ENCODE data around the gene NINJ1.
"Not testable (repeated sequence)": the region's sequence is repeated elsewhere in the genome, so short reads cannot be mapped to it uniquely, and the experiment has no call there.

NINJ1 gene

DNA sequence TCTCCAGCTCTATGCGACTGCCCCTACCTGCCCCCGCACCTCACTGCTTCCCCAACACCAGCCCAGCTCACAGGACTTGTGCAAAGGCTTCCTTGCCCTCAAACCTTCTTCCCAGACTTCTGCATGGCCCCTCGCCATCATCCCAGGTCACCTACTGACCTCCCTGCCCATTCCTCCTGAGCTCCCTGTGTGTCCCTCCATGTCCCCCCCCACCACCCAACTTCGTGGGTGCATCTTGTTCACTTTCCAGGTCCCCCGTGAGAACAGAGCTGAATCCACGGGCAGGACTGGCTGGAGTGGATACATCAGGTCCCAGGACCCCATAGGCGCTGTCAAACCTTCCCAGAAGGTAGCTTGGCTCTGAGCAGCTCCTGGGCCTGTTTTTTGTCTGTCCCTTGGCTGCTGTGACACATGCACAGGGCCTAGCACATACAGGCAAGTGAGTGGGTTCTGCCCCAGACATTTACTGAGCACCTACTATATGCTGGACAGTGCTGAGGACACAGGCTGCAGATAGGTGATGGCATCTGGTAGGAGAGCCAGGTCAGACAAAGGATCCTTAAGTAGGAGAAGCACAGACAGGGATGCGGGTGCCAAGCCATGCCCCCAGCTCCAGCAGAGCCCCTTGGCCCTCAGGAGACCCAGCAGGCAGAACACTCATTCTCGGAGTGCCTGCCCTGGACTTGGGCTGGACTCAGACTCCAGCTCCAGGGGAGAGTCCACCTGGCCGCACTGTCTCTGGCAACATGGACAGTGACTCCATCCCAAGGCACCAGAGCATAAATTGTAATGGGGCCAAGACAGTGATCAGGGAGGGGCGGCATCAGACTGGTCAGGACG, 15.0 kb downstream of the NINJ1 start:
- DNase-seq (ENCODE audit: low read depth) = no peak

- DNase-seq (ENCODE audit: low read depth) = no peak
Measured at GRCh38 chr9:93117924-93118862, 15.9 kb downstream of the NINJ1 start.

GRCh38 chr9:93117521-93117920, 16.5 kb downstream of the NINJ1 start:
- not testable (repeated sequence) for DNase-seq (ENCODE audit: low read depth)

DNA sequence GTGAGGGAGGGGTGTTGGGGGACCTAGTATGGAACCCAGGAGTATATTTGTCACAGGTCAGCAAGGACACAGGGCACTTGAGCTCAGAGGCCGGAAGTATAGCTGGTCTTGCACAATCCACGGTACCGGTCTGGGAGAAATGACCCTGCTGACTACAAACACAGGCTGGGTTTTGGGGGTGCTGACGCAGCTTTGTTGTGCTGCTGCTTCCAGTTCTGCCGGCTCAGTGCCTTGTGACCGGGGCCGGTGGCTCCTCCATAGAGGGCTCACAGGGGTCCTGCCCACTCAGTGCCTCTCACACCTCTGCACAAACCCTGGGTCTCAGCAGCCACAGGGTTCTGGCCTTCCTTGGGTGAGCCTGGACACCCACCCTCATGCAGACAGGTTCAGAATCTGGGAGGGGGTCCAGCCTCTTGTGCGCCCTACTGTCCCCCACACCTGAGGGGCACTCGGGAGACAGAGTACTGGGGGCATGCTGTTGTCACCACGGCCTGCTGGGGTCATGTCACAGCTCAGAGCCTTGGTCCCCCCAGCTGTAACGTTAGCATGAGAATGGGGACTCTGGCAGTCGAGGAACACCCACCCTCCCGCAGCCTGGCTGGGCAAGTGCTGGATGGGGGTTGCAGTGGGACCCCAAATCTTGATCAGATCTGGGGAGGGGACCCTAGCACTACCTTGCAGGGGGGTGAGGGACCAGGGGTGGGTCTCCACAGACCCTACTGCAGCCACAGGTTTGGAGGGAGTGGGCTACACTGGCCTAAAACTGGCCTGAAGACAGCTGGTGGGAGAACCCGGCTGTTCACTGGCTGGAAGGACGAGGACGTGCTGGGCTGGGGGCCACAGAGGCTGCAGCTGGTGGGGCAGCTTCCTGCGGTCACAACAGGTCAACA, 17.7 kb downstream of the NINJ1 start:
- no peak for DNase-seq (ENCODE audit: low read depth)

DNA sequence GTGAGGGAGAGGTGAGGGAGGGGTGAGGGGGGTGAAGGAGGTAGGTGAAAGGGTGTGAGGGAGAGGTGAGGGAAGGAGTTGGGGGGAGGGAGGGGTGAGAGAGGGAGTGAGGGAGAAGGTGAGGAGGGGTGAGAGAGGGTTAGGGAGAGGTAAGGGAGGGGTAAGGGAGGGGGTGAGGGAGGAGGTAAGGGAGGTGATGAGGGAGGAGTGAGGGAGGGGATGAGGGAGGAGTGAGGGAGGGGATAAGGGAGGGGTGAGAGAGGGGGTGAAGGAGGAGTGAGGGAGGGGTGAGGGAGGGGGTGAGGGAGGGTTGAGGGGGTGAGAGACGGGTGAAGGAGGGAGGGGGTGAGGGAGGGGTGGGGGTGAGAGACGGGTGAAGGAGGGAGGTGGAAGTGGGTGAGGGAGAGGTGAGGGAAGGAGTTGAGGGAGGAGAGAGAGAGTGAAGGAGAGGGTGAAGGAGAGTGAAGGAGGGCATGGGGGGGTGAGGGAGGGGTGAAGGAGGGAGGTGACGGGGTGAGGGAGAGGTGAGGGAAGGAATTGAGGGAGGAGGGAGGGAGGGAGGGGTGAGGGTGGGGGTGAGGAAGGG, 18.5 kb downstream of the NINJ1 start:
- DNase-seq (ENCODE audit: low read depth) = no peak

DNA sequence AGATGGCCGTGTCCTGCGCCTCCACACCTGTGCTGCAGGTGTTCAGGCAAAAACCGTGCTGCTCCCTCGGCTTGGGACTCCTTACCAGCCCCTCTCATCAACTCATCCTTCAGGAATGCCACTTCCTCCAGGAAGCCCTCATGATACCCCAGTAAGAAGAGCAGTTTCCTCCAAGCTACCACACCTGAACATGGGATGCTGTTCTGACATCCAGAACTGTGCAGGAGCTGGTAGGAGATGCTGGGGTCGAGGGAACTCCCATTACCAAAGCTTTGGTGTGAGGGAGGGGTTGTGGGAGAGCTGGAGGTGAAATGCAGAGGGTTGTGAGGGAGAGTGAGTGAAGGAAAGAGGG, 19.1 kb downstream of the NINJ1 start:
- DNase-seq (ENCODE audit: low read depth) = no peak

- DNase-seq (ENCODE audit: low read depth) = no peak
Measured at GRCh38 chr9:93114169-93114983, 19.7 kb downstream of the NINJ1 start.

- no peak for DNase-seq (ENCODE audit: low read depth)
Measured at GRCh38 chr9:93112864-93113389, 21.1 kb downstream of the NINJ1 start.

GRCh38 chr9:93112116-93112863, 21.8 kb downstream of the NINJ1 start:
- DNase-seq (ENCODE audit: low read depth) = no peak

GRCh38 chr9:93111371-93112115, 22.5 kb downstream of the NINJ1 start:
- no peak for DNase-seq (ENCODE audit: low read depth)

GRCh38 chr9:93111001-93111370, 23.1 kb downstream of the NINJ1 start:
- no peak for DNase-seq (ENCODE audit: low read depth)

- DNase-seq (ENCODE audit: low read depth) = no peak
Measured at GRCh38 chr9:93110311-93110855, 23.7 kb downstream of the NINJ1 start.

DNA sequence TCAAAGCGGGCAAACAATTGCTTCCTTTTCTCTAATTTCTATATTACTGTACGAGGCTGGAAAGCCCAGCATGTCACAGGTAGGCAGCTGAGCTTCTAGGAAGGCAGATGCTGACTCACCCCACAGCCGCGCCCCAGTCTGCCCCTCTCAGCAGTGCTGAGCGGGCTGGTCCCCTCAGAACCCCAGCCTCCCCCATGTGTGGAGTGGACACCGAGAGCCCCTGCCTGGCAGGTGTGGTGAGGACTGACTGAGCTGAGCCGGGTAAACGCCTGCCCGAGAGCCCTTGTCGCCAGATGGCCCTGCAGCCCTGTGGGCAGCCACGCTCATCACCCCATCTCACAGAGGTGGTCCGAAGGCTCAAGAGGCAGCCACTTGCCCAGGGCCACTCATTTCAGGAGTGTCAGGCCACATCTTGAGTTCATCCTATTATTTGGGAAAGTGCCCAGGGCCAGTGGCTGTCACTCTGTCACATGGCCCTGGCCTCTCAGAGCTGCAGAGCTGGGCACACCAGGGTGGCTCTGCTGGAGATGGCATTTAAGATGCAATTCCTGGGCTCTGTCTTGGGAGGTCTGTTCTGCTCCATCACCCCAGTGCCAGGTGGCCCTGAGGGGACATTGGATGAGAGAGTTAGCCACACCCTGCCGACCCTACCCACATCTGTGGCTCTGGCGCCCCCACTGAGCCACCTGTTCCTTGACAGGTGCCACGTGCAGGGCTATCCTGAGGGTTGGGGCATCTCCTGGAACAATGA, 25.6 kb downstream of the NINJ1 start:
- DNase-seq (ENCODE audit: low read depth) = no peak

DNA sequence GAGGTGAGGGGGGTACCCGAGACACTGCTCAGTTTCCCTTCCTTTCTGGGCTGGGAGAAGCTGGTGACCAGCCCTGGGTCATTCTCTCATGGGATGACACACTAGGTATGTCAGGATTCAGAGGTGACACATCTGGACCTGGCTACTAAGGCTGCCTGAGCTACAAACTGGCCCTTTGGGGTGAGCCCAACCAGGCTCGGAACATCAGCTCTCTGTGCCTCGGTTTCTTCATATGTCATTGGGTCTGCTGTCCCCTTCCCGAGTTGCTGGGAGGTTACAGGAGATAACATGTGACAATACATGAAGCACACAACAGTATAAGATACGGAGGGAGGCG, 26.3 kb downstream of the NINJ1 start:
- DNase-seq (ENCODE audit: low read depth) = no peak

- DNase-seq (ENCODE audit: low read depth) = no peak
Measured at GRCh38 chr9:93107151-93107824, 26.8 kb downstream of the NINJ1 start.

DNA sequence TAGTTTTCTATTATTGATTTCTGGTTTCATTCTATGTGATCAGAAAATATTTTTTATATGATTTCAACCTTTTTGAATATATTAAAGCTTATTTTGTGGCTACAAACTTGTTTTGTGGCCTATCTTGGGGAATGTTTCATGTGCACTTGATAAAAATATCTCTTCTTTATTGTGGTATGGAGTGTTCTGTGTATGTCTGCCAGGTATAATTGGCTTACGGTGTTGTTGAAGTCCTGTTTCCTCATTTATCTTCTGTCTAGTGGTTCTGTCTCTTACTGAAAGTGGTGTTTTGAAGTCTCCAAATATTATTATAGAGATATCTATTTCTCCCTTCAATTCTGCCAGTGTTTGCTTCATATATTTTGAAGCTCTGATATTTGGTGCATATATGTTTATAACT, 28.4 kb downstream of the NINJ1 start:
- DNase-seq (ENCODE audit: low read depth) = no peak

GRCh38 chr9:93101086-93101485, 33.0 kb downstream of the NINJ1 start:
- DNase-seq (ENCODE audit: low read depth) = not testable (repeated sequence)

DNA sequence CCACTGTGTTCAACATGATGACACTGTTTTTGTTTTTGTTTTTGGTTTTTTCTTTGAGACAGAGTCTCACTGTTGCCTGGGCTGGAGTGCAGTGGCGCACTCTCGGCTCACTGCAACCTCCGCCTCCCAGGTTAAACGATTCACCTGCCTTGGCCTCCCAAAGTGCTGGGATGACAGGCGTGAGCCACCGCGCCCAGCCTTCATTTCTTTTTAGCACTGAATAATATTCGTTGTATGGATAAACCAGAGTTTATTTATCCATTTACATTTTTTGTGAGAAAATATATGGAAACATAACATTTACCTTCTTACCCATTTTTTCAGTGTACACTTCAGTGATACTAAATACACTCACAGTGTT, 33.8 kb downstream of the NINJ1 start:
- DNase-seq (ENCODE audit: low read depth) = no peak

All from activated T-helper 1 cell treated with Interleukin-2 at 50 U/mL for 16 hours (primary cell).